Right atrium auricular region (tissue), 2 donors: ENCODE measurements around the gene TMEM107. TPM values are rescaled to one million over a fixed set of nuclear protein-coding genes. Genes with fewer than 3 reads are reported as not detected.

ENCODE experiments used
- DNase-seq: peaks from one replicate; pipeline ENCODE4 v3.0.0-alpha.2; 2019; ENCODE audit warnings: low spot score
- H3K27ac ChIP-seq, 2 donors: fragments of 200-600 bp; sonication (generic); 1 replicate in 1 of 2; 2 replicates in 1 of 2; pipeline ENCODE4 v1.5.1; 2016 to 2019
- H3K27me3 ChIP-seq, 2 donors: fragments of 200-600 bp; sonication (generic); one replicate each; pipeline versions ENCODE4 v1.5.1 to v1.6.0; 2017 to 2019
- H3K36me3 ChIP-seq: fragments of 200-600 bp; sonication (generic); one replicate; pipeline ENCODE4 v1.5.1; 2016
- H3K4me1 ChIP-seq, 2 donors: fragments of 200-600 bp; sonication (generic); one replicate each; pipeline versions ENCODE4 v1.5.1 to v1.6.0; 2017 to 2019
- H3K4me3 ChIP-seq, 2 donors: fragments of 200-600 bp; sonication (generic); 1 replicate in 1 of 2; 2 replicates in 1 of 2; pipeline ENCODE4 v1.5.1; 2017 to 2019; ENCODE audit warnings: mild to moderate bottlenecking in 1 of 2, moderate library complexity in 1 of 2
- H3K9me3 ChIP-seq, 2 donors: fragments of 200-600 bp; sonication (generic); one replicate each; pipeline ENCODE4 v1.5.1; 2019
- total RNA-seq, 2 donors: library from RNA; depleted of rRNA; stranded (reverse); fragments of >200 nt; gene quantifications; one replicate each; pipeline ENCODE4 v1.1.0, GENCODE V29; 2016
- TF ChIP-seq, protein P1 (sequence below), 2 donors: fragments of 200-600 bp; sonication (generic); IDR thresholded peaks; one replicate each; pipeline ENCODE4 v1.5.1; 2019; ENCODE audit warnings: antibody characterized with exemption in 2 of 2

The TMEM107 gene
- total RNA-seq, 2 donors from 2014 or later: 7.3 to 11.0 TPM

- H3K4me1 ChIP-seq: peaks cover 0 to 43% of the 10 kb centered on the region in 2 donors
- peaks cover 29% of the 10 kb centered on the region for H3K36me3 ChIP-seq
- H3K4me3 ChIP-seq: peak overlapping the region; percentile 83 to 95
- peak overlapping the region; percentile 100 for H3K27ac ChIP-seq
- TF ChIP-seq, protein P1, sequence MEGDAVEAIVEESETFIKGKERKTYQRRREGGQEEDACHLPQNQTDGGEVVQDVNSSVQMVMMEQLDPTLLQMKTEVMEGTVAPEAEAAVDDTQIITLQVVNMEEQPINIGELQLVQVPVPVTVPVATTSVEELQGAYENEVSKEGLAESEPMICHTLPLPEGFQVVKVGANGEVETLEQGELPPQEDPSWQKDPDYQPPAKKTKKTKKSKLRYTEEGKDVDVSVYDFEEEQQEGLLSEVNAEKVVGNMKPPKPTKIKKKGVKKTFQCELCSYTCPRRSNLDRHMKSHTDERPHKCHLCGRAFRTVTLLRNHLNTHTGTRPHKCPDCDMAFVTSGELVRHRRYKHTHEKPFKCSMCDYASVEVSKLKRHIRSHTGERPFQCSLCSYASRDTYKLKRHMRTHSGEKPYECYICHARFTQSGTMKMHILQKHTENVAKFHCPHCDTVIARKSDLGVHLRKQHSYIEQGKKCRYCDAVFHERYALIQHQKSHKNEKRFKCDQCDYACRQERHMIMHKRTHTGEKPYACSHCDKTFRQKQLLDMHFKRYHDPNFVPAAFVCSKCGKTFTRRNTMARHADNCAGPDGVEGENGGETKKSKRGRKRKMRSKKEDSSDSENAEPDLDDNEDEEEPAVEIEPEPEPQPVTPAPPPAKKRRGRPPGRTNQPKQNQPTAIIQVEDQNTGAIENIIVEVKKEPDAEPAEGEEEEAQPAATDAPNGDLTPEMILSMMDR (IDR thresholded peaks at IDR 0.05): no peak
- no peak for DNase-seq
- H3K27me3 ChIP-seq: no peaks in the 10 kb centered on the region
- no peaks in the 10 kb centered on the region for H3K9me3 ChIP-seq
These were observed 20.8 kb downstream of the TMEM107 start for GRCh38 chr17:8155231-8155995.

DNA sequence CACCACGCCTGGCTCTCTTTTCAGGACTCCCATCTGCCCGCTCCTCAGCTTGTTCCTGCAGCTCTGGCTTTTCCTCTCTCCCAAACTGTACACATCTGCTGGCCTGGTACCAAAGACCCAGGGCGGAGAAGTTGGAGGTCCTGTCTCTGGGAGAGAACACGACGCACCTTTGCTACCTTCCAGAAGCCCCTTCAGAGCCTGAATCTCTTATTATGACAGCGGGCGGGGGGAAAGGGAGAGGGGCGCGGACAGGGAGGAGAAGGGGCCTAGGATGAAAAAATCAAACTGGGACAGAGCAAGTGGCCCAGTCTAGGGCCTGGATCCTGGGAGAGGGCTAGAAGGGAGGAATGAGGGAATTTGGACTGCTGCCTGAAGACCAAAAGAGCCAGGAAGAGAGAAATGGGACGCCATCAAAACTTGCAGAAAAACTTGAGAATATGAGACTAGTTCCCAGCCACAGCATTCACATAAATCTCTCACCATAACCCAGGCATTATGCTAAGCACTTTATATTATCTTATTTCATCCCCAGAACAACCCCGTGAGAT lies 21.5 kb downstream of the TMEM107 start:
- TF ChIP-seq, protein P1 (IDR thresholded peaks at IDR 0.05): no peak
- peaks cover 0 to 49% of the 10 kb centered on the region in 2 donors for H3K4me1 ChIP-seq

DNA sequence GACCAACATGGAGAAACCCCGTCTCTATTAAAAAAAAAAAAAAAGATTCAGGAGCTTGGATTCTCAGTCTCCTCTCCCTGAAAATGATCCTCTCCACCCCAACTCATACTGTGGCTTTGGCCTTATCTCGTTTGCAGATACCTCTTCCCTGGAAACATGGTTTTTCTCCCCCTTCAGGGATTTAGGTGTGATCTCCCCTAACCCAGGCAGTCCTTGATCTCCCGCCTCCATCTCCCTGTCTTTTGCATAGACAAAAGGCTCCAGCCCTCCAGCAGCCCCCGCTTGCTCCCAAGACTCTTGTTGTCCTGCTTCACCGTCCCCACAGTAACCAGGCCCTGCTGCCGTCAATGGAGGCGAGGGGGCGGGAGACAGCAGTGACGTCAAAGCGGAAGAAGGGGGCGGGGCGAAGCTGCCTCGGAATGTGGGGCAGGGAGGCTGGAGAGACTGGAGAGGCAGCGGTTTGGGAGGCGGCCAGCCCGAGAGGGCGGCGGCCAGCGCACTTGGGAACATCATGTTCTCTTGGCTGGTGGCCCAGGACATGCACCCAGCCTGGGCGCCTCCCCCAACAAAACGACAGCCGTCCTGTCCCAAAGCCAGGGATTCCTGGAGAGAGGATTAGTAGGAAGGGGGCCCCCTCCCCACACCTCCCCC lies 22.1 kb downstream of the TMEM107 start:
- peak; percentile 100 for DNase-seq
- Histone ChIP-seq H3K36me3 (peaks cover 34% of the 10 kb centered on the region), H3K9me3 (no peaks in the 10 kb centered on the region), H3K27me3 (no peaks in the 10 kb centered on the region), H3K4me1 (peaks cover 0 to 49% of the 10 kb centered on the region in 2 donors), H3K4me3 (peak overlapping the region; percentile 83 to 95), H3K27ac (peak overlapping the region; percentile 100)
- TF ChIP-seq, protein P1 (IDR thresholded peaks at IDR 0.05): no peak

More for the DNA sequence above, 21.5 kb downstream of the TMEM107 start:
- H3K36me3 ChIP-seq: peaks cover 33% of the 10 kb centered on the region
- DNase-seq: no peak
- peak overlapping the region; percentile 83 to 95 for H3K4me3 ChIP-seq
- no peaks in the 10 kb centered on the region for H3K9me3 ChIP-seq
- H3K27ac ChIP-seq: peak overlapping the region; percentile 100
- H3K27me3 ChIP-seq: no peaks in the 10 kb centered on the region

DNA sequence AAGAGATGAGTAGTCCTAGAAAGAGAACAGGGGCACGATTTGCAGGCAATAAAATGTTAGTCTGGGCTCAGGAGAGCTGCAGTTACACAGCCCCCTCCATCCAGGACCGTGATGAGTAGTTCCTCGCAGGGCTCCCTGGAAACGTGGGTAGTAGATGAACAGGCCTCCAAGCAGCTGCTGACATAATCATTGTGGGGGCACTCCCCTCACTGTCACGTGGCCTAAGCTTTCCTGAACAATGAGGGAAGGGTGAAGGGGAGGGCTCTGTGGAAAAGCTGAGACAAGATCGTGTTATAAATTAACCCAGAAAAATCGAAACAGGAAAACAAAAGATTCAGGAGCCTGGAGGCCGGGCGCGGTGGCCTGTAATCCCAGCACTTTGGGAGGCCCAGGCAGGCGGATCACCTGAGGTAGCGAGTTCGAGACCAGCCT lies 22.6 kb downstream of the TMEM107 start:
- H3K36me3 ChIP-seq: peaks cover 39% of the 10 kb centered on the region
- H3K4me3 ChIP-seq: peak overlapping the region; percentile 46 to 83
- no peaks in the 10 kb centered on the region for H3K9me3 ChIP-seq
- TF ChIP-seq, protein P1 (IDR thresholded peaks at IDR 0.05): no peak
- H3K27me3 ChIP-seq: no peaks in the 10 kb centered on the region
- DNase-seq: peak; percentile 94
- peaks cover 0 to 46% of the 10 kb centered on the region in 2 donors for H3K4me1 ChIP-seq
- peak overlapping the region; percentile 100 for H3K27ac ChIP-seq

GRCh38 chr17:8153031-8153451 lies 23.1 kb downstream of the TMEM107 start:
- DNase-seq: no peak
- peaks cover 44% of the 10 kb centered on the region for H3K36me3 ChIP-seq
- peak overlapping the region; percentile 46 to 83 for H3K4me3 ChIP-seq
- TF ChIP-seq, protein P1 (IDR thresholded peaks at IDR 0.05): no peak
- peak overlapping the region; percentile 100 for H3K27ac ChIP-seq
- H3K4me1 ChIP-seq: peaks cover 0 to 47% of the 10 kb centered on the region in 2 donors
- H3K27me3 ChIP-seq: no peaks in the 10 kb centered on the region
- no peaks in the 10 kb centered on the region for H3K9me3 ChIP-seq
